Measurements from ENCODE around the gene PDE8A.

DNA sequence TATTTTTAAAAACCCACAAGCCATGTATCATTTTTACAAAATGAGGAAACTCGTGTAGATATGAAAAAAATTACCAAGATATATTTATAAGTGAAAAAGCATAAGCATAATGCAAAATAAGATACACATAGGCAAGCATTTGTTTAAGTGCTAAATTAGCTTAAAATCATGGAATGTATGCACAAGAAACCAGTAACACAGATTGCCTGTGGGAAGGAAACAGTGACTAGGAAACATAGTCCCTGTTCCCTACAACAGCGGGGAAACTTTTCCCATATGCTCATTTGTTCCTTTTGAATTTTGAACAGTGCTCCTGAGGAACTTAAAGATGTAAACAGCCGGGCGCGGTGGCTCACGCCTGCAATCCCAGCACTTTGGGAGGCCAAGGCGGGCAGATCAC is 169.5 kb downstream of the PDE8A start:
- TF ChIP-seq, protein P1, sequence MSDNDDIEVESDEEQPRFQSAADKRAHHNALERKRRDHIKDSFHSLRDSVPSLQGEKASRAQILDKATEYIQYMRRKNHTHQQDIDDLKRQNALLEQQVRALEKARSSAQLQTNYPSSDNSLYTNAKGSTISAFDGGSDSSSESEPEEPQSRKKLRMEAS (IDR thresholded peaks at IDR 0.05), result no peak
- no peak for TF ChIP-seq JUND (IDR thresholded peaks at IDR 0.05)
- no peak for TF ChIP-seq YY1 (IDR thresholded peaks at IDR 0.05)
- TF ChIP-seq EGR1 (IDR thresholded peaks at IDR 0.05; ENCODE audit: low read depth in 2 of 2), result no peak
- TF ChIP-seq, protein P2, sequence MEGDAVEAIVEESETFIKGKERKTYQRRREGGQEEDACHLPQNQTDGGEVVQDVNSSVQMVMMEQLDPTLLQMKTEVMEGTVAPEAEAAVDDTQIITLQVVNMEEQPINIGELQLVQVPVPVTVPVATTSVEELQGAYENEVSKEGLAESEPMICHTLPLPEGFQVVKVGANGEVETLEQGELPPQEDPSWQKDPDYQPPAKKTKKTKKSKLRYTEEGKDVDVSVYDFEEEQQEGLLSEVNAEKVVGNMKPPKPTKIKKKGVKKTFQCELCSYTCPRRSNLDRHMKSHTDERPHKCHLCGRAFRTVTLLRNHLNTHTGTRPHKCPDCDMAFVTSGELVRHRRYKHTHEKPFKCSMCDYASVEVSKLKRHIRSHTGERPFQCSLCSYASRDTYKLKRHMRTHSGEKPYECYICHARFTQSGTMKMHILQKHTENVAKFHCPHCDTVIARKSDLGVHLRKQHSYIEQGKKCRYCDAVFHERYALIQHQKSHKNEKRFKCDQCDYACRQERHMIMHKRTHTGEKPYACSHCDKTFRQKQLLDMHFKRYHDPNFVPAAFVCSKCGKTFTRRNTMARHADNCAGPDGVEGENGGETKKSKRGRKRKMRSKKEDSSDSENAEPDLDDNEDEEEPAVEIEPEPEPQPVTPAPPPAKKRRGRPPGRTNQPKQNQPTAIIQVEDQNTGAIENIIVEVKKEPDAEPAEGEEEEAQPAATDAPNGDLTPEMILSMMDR (IDR thresholded peaks at IDR 0.05; ENCODE audit: low read depth, low read length, missing input control), result no peak
- TF ChIP-seq TAF1 (conservative IDR thresholded peaks at IDR 0.05), result no peak
- no peak for TF ChIP-seq RAD21 (IDR thresholded peaks at IDR 0.05)
- TF ChIP-seq, protein P3, sequence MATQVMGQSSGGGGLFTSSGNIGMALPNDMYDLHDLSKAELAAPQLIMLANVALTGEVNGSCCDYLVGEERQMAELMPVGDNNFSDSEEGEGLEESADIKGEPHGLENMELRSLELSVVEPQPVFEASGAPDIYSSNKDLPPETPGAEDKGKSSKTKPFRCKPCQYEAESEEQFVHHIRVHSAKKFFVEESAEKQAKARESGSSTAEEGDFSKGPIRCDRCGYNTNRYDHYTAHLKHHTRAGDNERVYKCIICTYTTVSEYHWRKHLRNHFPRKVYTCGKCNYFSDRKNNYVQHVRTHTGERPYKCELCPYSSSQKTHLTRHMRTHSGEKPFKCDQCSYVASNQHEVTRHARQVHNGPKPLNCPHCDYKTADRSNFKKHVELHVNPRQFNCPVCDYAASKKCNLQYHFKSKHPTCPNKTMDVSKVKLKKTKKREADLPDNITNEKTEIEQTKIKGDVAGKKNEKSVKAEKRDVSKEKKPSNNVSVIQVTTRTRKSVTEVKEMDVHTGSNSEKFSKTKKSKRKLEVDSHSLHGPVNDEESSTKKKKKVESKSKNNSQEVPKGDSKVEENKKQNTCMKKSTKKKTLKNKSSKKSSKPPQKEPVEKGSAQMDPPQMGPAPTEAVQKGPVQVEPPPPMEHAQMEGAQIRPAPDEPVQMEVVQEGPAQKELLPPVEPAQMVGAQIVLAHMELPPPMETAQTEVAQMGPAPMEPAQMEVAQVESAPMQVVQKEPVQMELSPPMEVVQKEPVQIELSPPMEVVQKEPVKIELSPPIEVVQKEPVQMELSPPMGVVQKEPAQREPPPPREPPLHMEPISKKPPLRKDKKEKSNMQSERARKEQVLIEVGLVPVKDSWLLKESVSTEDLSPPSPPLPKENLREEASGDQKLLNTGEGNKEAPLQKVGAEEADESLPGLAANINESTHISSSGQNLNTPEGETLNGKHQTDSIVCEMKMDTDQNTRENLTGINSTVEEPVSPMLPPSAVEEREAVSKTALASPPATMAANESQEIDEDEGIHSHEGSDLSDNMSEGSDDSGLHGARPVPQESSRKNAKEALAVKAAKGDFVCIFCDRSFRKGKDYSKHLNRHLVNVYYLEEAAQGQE (IDR thresholded peaks at IDR 0.05), result no peak
- TF ChIP-seq, protein P4, sequence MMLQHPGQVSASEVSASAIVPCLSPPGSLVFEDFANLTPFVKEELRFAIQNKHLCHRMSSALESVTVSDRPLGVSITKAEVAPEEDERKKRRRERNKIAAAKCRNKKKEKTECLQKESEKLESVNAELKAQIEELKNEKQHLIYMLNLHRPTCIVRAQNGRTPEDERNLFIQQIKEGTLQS (IDR thresholded peaks at IDR 0.05), result no peak
- no peak for TF ChIP-seq HNF4A (conservative IDR thresholded peaks at IDR 0.05)
- TF ChIP-seq RXRA (IDR thresholded peaks at IDR 0.05), result no peak
- no peak for TF ChIP-seq FOXA1 (IDR thresholded peaks at IDR 0.05)
- TF ChIP-seq HNF4G (IDR thresholded peaks at IDR 0.05), result no peak
